T-helper 2 cell treated with Interferon-gamma antibody and Interleukin-4, amounts not matched to agents 100 ng/mL and 5 ng/mL, for 36 hours (primary cell): ENCODE measurements around the gene MICALL1. TPM values are rescaled to one million over a fixed set of nuclear protein-coding genes. Genes with fewer than 3 reads are reported as not detected.
"Not testable (repeated sequence)": the region's sequence is repeated elsewhere in the genome, so short reads cannot be mapped to it uniquely, and the experiment has no call there.

ENCODE experiments used
- intact Hi-C: fragments of 100-400 bp; cut with micrococcal nuclease; formaldehyde crosslinking; loops from one replicate; pipeline ENCODE4 v1.15.1; 2023
- total RNA-seq: library from RNA; stranded (reverse); gene quantifications from 2 replicates; pipeline ENCODE4 v1.2.3, GENCODE V29; 2022

MICALL1 gene
- total RNA-seq, 1 donor from 2014 or later, result 27.9 TPM

GRCh38 chr22:37926771-37927636 lies 20.9 kb downstream of the MICALL1 start:
- intact Hi-C loops, result no loop called here

GRCh38 chr22:37927637-37927936 lies 21.5 kb downstream of the MICALL1 start:
- intact Hi-C loops, result no loop called here

GRCh38 chr22:37929390-37929789 lies 23.3 kb downstream of the MICALL1 start:
- intact Hi-C loops, result no loop called here

GRCh38 chr22:37930270-37930951 lies 24.3 kb downstream of the MICALL1 start:
- intact Hi-C loops, result loop anchor here (5.0 kb wide), 1 partner anchor 33 kb away; no protein-coding TSS in a partner anchor

- intact Hi-C loops, result loop anchor here (5.0 kb wide), 1 partner anchor 34 kb away; no protein-coding TSS in a partner anchor
Observed at GRCh38 chr22:37930952-37931440, 24.9 kb downstream of the MICALL1 start.

- intact Hi-C loops, result loop anchor here (5.0 kb wide), 1 partner anchor 35 kb away; no protein-coding TSS in a partner anchor
Observed at GRCh38 chr22:37931893-37932389, 25.8 kb downstream of the MICALL1 start.

- intact Hi-C loops, result loop anchor here (5.0 kb wide), 1 partner anchor 35 kb away; no protein-coding TSS in a partner anchor
Observed at GRCh38 chr22:37932401-37932800, 26.3 kb downstream of the MICALL1 start.

GRCh38 chr22:37932821-37933578 lies 26.9 kb downstream of the MICALL1 start:
- intact Hi-C loops, result loop anchor here (5.0 kb wide), 1 partner anchor 36 kb away; no protein-coding TSS in a partner anchor

GRCh38 chr22:37933711-37934376 lies 27.7 kb downstream of the MICALL1 start:
- intact Hi-C loops, result loop anchor here (1.0 to 5.0 kb wide), 2 partner anchors 37 to 117 kb away; no protein-coding TSS in a partner anchor

GRCh38 chr22:37940698-37941376 lies 34.7 kb downstream of the MICALL1 start:
- intact Hi-C loops, result no loop called here

- intact Hi-C loops, result no loop called here
Observed at GRCh38 chr22:37942133-37942532, 36.0 kb downstream of the MICALL1 start.

GRCh38 chr22:37943136-37943824 lies 37.2 kb downstream of the MICALL1 start:
- intact Hi-C loops, result no loop called here

GRCh38 chr22:37943825-37944198 lies 37.7 kb downstream of the MICALL1 start:
- intact Hi-C loops, result no loop called here

- intact Hi-C loops, result not testable (repeated sequence)
Observed at GRCh38 chr22:37944423-37944822, 38.3 kb downstream of the MICALL1 start.

- intact Hi-C loops, result not testable (repeated sequence)
Observed at GRCh38 chr22:37947142-37947795, 41.2 kb downstream of the MICALL1 start.

GRCh38 chr22:37951305-37951704 lies 45.2 kb downstream of the MICALL1 start:
- intact Hi-C loops, result loop anchor here (5.0 kb wide), 2 partner anchors 44 to 144 kb away; partner anchors contain the start of genes GCAT and MICALL1

GRCh38 chr22:37952629-37953028 lies 46.5 kb downstream of the MICALL1 start:
- intact Hi-C loops, result loop anchor here (5.0 kb wide), 2 partner anchors 45 to 145 kb away; partner anchors contain the start of genes GCAT and MICALL1

GRCh38 chr22:37953062-37953436 lies 47.0 kb downstream of the MICALL1 start:
- intact Hi-C loops, result loop anchor here (5.0 kb wide), 2 partner anchors 46 to 146 kb away; partner anchors contain the start of genes GCAT and MICALL1
